Liver (tissue), 9 donors: ENCODE results near the gene BEAN1. TPM values are rescaled to one million over a fixed set of nuclear protein-coding genes. Genes with fewer than 3 reads are reported as not detected.
A peak's percentile ranks its signal among the peaks of the same experiment; 100 is the strongest.

Source experiments
- DNase-seq: peaks from one replicate; pipeline ENCODE4 v3.0.0-alpha.2; 2017; ENCODE audit warnings: low spot score
- H3K27ac ChIP-seq, 2 donors: one replicate each; pipeline ENCODE4 v1.7.0; 2013; ENCODE audit warnings: inconsistent platforms in 2 of 2, low read length in 2 of 2, control low read depth in 1 of 2, low read depth in 1 of 2, mild to moderate bottlenecking in 1 of 2
- H3K27me3 ChIP-seq, 4 donors: one replicate each; pipeline versions ENCODE4 v1.6.1 to v1.7.0; 2013; ENCODE audit warnings: low read length in 3 of 4, inconsistent platforms in 1 of 4, mild to moderate bottlenecking in 1 of 4, moderate library complexity in 1 of 4; ENCODE audit not compliant: control insufficient read depth in 4 of 4, insufficient read depth in 4 of 4
- H3K36me3 ChIP-seq, 4 donors: one replicate each; pipeline versions ENCODE4 v1.6.1 to v1.7.0; 2013; ENCODE audit warnings: low read length in 3 of 4, mild to moderate bottlenecking in 3 of 4, low read depth in 1 of 4, moderate library complexity in 1 of 4; ENCODE audit not compliant: control insufficient read depth in 4 of 4, insufficient read depth in 3 of 4
- H3K4me1 ChIP-seq, 4 donors: one replicate each; pipeline versions ENCODE4 v1.6.1 to v1.7.0; 2013; ENCODE audit warnings: low read length in 3 of 4, mild to moderate bottlenecking in 3 of 4, moderate library complexity in 1 of 4; ENCODE audit not compliant: control insufficient read depth in 4 of 4, insufficient read depth in 4 of 4
- H3K4me3 ChIP-seq, 3 donors: one replicate each; pipeline versions ENCODE4 v1.6.1 to v1.7.0; 2013; ENCODE audit warnings: low read length in 3 of 3, control low read depth in 1 of 3, low read depth in 1 of 3, mild to moderate bottlenecking in 1 of 3
- H3K9ac ChIP-seq, 2 donors: one replicate each; pipeline ENCODE4 v1.7.0; 2013; ENCODE audit warnings: low read length in 2 of 2, mild to moderate bottlenecking in 2 of 2, moderate library complexity in 2 of 2, control low read depth in 1 of 2, low read depth in 1 of 2
- H3K9me3 ChIP-seq, 4 donors: one replicate each; pipeline versions ENCODE4 v1.6.1 to v1.7.0; 2013; ENCODE audit warnings: low read length in 3 of 4; ENCODE audit not compliant: control insufficient read depth in 4 of 4
- EGR1 ChIP-seq, 2 donors: IDR thresholded peaks; 2 replicates each; pipeline ENCODE4 v1.6.1; 2016 to 2018; ENCODE audit warnings: antibody characterized with exemption in 2 of 2, low read depth in 2 of 2
- FOXA1 ChIP-seq: IDR thresholded peaks from 2 replicates; pipeline ENCODE4 v1.6.1; 2016; ENCODE audit warnings: antibody characterized with exemption
- FOXA2 ChIP-seq: IDR thresholded peaks from 2 replicates; pipeline ENCODE4 v1.6.1; 2016; ENCODE audit warnings: antibody characterized with exemption
- GABPA ChIP-seq, 2 donors: IDR thresholded peaks in 1 of 2; conservative IDR thresholded peaks in 1 of 2; 2 replicates each; pipeline ENCODE4 v1.6.1; 2016; ENCODE audit warnings: antibody characterized with exemption in 2 of 2, mild to moderate bottlenecking in 1 of 2, moderate library complexity in 1 of 2
- HNF4A ChIP-seq, 2 donors: conservative IDR thresholded peaks; 2 replicates each; pipeline ENCODE4 v1.6.1; 2016; ENCODE audit warnings: antibody characterized with exemption in 2 of 2, mild to moderate bottlenecking in 2 of 2
- HNF4G ChIP-seq: IDR thresholded peaks from 2 replicates; pipeline ENCODE4 v1.6.1; 2016; ENCODE audit warnings: antibody characterized with exemption
- JUND ChIP-seq, 2 donors: IDR thresholded peaks; 2 replicates each; pipeline ENCODE4 v1.6.1; 2016; ENCODE audit warnings: antibody characterized with exemption in 2 of 2
- RAD21 ChIP-seq, 2 donors: IDR thresholded peaks; 2 replicates each; pipeline ENCODE4 v1.6.1; 2016; ENCODE audit warnings: antibody characterized with exemption in 2 of 2, mild to moderate bottlenecking in 2 of 2
- RXRA ChIP-seq, 2 donors: IDR thresholded peaks; 2 replicates each; pipeline ENCODE4 v1.6.1; 2017 to 2018; ENCODE audit warnings: antibody characterized with exemption in 2 of 2, mild to moderate bottlenecking in 1 of 2
- SP1 ChIP-seq: IDR thresholded peaks from 2 replicates; pipeline ENCODE4 v1.6.1; 2018; ENCODE audit warnings: antibody characterized with exemption, mild to moderate bottlenecking
- TAF1 ChIP-seq: conservative IDR thresholded peaks from 2 replicates; pipeline ENCODE4 v1.6.1; 2016; ENCODE audit warnings: antibody characterized with exemption, mild to moderate bottlenecking
- YY1 ChIP-seq: IDR thresholded peaks from 2 replicates; pipeline ENCODE4 v1.6.1; 2016; ENCODE audit warnings: antibody characterized with exemption, mild to moderate bottlenecking
- WGBS: extraction: QIAGEN DNeasy Blood & Tissue Kit; methylation state at CpG from one replicate; pipeline ENCODE4 v1.1.7; 2013; 5-methylcytosine and 5-hydroxymethylcytosine counted together
- polyA plus RNA-seq, 2 donors: library from polyadenylated mRNA; stranded (reverse) in 1 of 2; unstranded in 1 of 2; fragments of 200-250 nt in 1 of 2; fragments of >200 nt in 1 of 2; fragmentation: Nextera tagmentation in 1 of 2; extraction: Ambion mirVana in 1 of 2; gene quantifications; one replicate each; pipeline versions ENCODE4 v1.2.1 to v1.2.3, GENCODE V29; 2013 to 2015
- total RNA-seq, 2 donors: library from RNA; depleted of rRNA; stranded (reverse); fragments of >200 nt; gene quantifications; one replicate each; pipeline ENCODE4 v1.2.3, GENCODE V29; 2014
- TF ChIP-seq, protein P1 (sequence below): fragments of 150-350 bp; IDR thresholded peaks from 2 replicates; pipeline ENCODE4 v1.5.1; 2017; ENCODE audit warnings: improper control_type of control experiment, low read depth, low read length; ENCODE audit not compliant: missing input control
- TF ChIP-seq, protein P2 (sequence below): IDR thresholded peaks from 2 replicates; pipeline ENCODE4 v1.6.1; 2016; ENCODE audit warnings: antibody characterized with exemption
- TF ChIP-seq, protein P3 (sequence below): IDR thresholded peaks from 2 replicates; pipeline ENCODE4 v1.6.1; 2016; ENCODE audit warnings: antibody characterized with exemption
- TF ChIP-seq, protein P4 (sequence below): IDR thresholded peaks from 2 replicates; pipeline ENCODE4 v1.6.1; 2016; ENCODE audit warnings: antibody characterized with exemption, mild to moderate bottlenecking
- donor health status: healthy.
- donor health status: healthy.
- donor health status: healthy.
- donor health status: healthy.
- donor health status: healthy.

BEAN1 gene
- total and polyA plus RNA-seq, 4 donors: 0.22 to 0.99 (median 0.25) TPM; not detected in 1

DNA sequence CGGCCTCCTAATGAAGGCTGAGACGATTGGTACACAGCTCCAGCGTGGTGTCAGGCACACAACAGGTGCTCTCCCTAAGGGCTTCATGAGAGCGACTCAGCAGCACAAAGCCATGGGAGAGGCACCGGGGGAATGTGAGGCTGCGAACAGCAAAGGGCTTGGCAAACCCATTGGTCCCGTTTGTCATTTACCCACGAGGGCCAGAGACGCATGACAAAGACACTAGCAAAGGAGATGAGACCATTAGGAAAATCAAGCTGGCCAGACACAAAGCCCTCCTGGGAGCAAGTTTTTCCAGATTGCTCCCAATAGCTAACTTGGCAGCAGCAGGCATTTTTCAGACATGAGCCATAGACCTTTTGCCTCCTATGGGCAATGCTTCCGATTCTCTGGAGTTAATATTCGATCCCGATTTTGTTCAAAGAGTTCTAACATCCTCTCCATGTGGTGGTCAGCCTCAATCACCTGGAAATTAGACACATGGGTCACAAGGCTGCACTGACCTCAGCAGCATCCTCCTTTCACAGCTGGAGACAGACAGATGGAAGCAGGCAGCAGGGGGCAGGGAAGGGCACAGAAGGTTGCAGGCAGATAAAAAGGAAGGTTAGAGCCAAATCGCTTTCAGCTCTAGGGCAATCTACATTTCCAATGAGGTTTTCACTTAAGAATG, 84.6 kb downstream of the BEAN1 start (continued):
- TF ChIP-seq, protein P1, sequence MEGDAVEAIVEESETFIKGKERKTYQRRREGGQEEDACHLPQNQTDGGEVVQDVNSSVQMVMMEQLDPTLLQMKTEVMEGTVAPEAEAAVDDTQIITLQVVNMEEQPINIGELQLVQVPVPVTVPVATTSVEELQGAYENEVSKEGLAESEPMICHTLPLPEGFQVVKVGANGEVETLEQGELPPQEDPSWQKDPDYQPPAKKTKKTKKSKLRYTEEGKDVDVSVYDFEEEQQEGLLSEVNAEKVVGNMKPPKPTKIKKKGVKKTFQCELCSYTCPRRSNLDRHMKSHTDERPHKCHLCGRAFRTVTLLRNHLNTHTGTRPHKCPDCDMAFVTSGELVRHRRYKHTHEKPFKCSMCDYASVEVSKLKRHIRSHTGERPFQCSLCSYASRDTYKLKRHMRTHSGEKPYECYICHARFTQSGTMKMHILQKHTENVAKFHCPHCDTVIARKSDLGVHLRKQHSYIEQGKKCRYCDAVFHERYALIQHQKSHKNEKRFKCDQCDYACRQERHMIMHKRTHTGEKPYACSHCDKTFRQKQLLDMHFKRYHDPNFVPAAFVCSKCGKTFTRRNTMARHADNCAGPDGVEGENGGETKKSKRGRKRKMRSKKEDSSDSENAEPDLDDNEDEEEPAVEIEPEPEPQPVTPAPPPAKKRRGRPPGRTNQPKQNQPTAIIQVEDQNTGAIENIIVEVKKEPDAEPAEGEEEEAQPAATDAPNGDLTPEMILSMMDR: peak; percentile 0
- peak in 1 of 2 donors; percentile 13 for TF ChIP-seq JUND (IDR thresholded peaks at IDR 0.05)

DNA sequence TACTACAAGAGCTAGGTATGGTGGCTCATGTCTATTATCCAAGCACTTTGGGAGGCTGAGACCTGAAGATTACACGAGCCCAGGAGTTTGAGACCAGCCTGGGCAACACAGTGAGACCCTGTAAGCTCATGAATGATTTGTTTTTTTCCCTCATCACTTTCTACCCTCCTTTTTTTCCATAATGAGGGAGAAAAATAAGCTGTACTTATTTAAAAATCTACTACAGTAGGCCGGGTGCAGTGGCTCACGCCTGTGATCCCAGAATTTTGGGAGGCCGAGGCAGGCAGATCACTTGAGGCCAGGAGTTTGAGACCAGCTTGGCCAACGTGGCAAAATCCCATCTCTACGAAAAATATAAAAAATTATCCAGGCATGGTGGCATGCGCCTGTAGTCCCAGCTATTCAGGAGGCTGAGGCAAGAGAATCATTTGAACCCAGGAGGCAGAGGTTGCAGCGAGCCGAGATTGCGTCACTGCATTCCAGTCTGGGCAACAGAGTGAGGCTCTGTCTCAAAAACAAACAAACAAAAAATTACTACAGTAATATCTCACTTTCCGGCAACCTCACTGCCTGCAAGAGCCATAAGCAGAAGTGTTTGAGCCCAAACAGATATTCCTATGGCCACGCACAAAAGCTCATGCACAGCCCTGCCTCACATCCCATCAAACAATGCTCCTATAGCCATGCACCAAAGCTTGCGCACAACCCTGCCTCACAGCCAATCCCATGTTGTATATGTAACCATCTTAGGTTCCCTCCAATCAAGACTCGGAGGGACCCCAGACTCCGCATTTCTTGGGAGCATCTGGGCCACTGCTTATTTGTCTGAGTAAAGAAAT, 85.4 kb downstream of the BEAN1 start:
- TF ChIP-seq, protein P2, sequence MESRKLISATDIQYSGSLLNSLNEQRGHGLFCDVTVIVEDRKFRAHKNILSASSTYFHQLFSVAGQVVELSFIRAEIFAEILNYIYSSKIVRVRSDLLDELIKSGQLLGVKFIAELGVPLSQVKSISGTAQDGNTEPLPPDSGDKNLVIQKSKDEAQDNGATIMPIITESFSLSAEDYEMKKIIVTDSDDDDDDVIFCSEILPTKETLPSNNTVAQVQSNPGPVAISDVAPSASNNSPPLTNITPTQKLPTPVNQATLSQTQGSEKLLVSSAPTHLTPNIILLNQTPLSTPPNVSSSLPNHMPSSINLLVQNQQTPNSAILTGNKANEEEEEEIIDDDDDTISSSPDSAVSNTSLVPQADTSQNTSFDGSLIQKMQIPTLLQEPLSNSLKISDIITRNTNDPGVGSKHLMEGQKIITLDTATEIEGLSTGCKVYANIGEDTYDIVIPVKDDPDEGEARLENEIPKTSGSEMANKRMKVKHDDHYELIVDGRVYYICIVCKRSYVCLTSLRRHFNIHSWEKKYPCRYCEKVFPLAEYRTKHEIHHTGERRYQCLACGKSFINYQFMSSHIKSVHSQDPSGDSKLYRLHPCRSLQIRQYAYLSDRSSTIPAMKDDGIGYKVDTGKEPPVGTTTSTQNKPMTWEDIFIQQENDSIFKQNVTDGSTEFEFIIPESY: no peak
- TF ChIP-seq FOXA1 (no peak), HNF4A (conservative IDR thresholded peaks at IDR 0.05) (peak; percentile 66 to 73), FOXA2 (no peak), JUND (IDR thresholded peaks at IDR 0.05) (peak; percentile 11 to 32), RXRA (IDR thresholded peaks at IDR 0.05) (peak; percentile 31 to 38)
- TF ChIP-seq, protein P3, sequence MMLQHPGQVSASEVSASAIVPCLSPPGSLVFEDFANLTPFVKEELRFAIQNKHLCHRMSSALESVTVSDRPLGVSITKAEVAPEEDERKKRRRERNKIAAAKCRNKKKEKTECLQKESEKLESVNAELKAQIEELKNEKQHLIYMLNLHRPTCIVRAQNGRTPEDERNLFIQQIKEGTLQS: peak; percentile 70
- WGBS: 74% methylated on average over 15 of the region's 15 CpGs
- peaks cover 29 to 71% (median 54%) of the 10 kb centered on the region in 4 donors for H3K4me1 ChIP-seq
- no peak overlapping the region for H3K9ac ChIP-seq
- H3K27ac ChIP-seq: peak overlapping the region; percentile 62 to 85
- no peak for DNase-seq
- H3K27me3 ChIP-seq: no peaks in the 10 kb centered on the region
- H3K9me3 ChIP-seq: no peaks in the 10 kb centered on the region
- H3K4me3 ChIP-seq: no peak overlapping the region
- no peaks in the 10 kb centered on the region for H3K36me3 ChIP-seq

DNA sequence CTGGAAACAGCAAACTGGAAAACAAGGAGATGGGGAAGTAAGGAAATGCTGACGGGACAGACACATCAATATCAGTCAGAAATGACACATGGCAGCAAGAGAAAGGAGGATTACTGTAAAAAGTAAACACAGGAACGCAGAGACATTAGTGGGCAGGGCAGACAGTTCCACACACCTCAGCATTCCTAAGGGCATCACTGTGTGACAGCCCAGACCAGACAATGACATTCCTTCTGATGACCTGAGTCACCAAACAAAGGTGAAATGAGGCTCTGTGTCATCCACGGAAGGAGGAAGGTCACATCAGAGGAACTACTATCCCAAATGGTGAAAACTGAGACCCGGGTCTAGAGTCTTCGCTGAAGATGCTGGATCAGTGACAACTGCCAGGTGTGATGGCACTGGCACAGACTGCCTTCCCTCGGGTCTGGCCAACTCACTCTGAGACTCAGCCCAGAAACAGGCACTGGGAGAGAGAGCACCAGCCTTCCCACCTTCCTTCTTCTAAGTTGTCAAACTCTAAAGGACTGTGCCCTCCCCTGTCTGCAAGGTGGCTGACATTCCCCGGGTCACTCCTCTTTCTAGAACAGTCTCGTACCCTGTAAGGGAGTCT, 86.1 kb downstream of the BEAN1 start:
- H3K9ac ChIP-seq: no peak overlapping the region
- no peak overlapping the region for H3K4me3 ChIP-seq
- H3K4me1 ChIP-seq: peaks cover 35 to 72% (median 58%) of the 10 kb centered on the region in 4 donors
- H3K27me3 ChIP-seq: no peaks in the 10 kb centered on the region
- WGBS: 65% methylated on average over 8 of the region's 8 CpGs
- no peaks in the 10 kb centered on the region for H3K36me3 ChIP-seq
- no peaks in the 10 kb centered on the region for H3K9me3 ChIP-seq
- peak overlapping the region; percentile 62 to 85 for H3K27ac ChIP-seq
- no peak for DNase-seq
- TF ChIP-seq GABPA (IDR thresholded peaks at IDR 0.05 in 1 of 2, conservative IDR thresholded peaks at IDR 0.05 in 1 of 2) (no peak), RAD21 (IDR thresholded peaks at IDR 0.05) (no peak), RXRA (IDR thresholded peaks at IDR 0.05) (no peak), EGR1 (IDR thresholded peaks at IDR 0.05; ENCODE audit: low read depth in 2 of 2) (no peak), JUND (IDR thresholded peaks at IDR 0.05) (no peak), YY1 (no peak), TAF1 (no peak), FOXA2 (no peak), HNF4G (no peak), FOXA1 (no peak), SP1 (no peak), HNF4A (conservative IDR thresholded peaks at IDR 0.05) (no peak)
- TF ChIP-seq, protein P4, sequence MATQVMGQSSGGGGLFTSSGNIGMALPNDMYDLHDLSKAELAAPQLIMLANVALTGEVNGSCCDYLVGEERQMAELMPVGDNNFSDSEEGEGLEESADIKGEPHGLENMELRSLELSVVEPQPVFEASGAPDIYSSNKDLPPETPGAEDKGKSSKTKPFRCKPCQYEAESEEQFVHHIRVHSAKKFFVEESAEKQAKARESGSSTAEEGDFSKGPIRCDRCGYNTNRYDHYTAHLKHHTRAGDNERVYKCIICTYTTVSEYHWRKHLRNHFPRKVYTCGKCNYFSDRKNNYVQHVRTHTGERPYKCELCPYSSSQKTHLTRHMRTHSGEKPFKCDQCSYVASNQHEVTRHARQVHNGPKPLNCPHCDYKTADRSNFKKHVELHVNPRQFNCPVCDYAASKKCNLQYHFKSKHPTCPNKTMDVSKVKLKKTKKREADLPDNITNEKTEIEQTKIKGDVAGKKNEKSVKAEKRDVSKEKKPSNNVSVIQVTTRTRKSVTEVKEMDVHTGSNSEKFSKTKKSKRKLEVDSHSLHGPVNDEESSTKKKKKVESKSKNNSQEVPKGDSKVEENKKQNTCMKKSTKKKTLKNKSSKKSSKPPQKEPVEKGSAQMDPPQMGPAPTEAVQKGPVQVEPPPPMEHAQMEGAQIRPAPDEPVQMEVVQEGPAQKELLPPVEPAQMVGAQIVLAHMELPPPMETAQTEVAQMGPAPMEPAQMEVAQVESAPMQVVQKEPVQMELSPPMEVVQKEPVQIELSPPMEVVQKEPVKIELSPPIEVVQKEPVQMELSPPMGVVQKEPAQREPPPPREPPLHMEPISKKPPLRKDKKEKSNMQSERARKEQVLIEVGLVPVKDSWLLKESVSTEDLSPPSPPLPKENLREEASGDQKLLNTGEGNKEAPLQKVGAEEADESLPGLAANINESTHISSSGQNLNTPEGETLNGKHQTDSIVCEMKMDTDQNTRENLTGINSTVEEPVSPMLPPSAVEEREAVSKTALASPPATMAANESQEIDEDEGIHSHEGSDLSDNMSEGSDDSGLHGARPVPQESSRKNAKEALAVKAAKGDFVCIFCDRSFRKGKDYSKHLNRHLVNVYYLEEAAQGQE: no peak
- TF ChIP-seq, protein P3: no peak
- TF ChIP-seq, protein P1: no peak
